Subcutaneous adipose tissue (tissue), 4 donors: ENCODE results near the gene MAPKAP1. TPM values are rescaled to one million over a fixed set of nuclear protein-coding genes. Genes with fewer than 3 reads are reported as not detected.

Experiments
- small RNA-seq: library from RNA; depleted of rRNA; stranded (forward); fragments of <200 nt; gene quantifications from one replicate; pipeline ENCODE3, GENCODE V24; 2016
- total RNA-seq, 4 donors: library from RNA; depleted of rRNA; stranded (reverse); fragments of >200 nt; gene quantifications; one replicate each; pipeline ENCODE4 v1.1.0, GENCODE V29; 2016
- TF ChIP-seq, protein P1 (sequence below): fragments of 450-650 bp; IDR thresholded peaks from one replicate; pipeline ENCODE4 v1.5.1; 2016; ENCODE audit warnings: low read depth, mild to moderate bottlenecking, control low read depth, antibody characterized with exemption, moderate library complexity

The MAPKAP1 gene
- total RNA-seq, 4 donors from 2014 or later: 64.4 to 146 (median 83.9) TPM

DNA sequence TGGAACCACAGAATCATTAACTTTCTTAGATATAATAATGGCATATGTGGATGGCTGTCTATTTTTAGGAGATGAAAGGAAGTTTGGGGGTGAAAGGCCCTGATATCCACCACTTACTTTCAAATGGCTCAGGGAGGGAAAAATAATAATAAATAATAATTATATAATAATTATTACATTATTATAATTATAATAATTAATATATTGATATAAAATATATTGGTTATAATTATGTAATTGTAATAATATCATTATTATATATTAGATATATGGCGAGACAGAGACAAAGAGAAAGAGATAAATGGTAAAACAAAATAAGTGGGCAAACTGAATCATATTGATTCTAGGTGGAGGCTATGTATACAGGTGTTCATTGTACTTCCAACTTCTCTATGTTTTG is 308.8 kb downstream of the MAPKAP1 start:
- TF ChIP-seq, protein P1, sequence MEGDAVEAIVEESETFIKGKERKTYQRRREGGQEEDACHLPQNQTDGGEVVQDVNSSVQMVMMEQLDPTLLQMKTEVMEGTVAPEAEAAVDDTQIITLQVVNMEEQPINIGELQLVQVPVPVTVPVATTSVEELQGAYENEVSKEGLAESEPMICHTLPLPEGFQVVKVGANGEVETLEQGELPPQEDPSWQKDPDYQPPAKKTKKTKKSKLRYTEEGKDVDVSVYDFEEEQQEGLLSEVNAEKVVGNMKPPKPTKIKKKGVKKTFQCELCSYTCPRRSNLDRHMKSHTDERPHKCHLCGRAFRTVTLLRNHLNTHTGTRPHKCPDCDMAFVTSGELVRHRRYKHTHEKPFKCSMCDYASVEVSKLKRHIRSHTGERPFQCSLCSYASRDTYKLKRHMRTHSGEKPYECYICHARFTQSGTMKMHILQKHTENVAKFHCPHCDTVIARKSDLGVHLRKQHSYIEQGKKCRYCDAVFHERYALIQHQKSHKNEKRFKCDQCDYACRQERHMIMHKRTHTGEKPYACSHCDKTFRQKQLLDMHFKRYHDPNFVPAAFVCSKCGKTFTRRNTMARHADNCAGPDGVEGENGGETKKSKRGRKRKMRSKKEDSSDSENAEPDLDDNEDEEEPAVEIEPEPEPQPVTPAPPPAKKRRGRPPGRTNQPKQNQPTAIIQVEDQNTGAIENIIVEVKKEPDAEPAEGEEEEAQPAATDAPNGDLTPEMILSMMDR: no peak

DNA sequence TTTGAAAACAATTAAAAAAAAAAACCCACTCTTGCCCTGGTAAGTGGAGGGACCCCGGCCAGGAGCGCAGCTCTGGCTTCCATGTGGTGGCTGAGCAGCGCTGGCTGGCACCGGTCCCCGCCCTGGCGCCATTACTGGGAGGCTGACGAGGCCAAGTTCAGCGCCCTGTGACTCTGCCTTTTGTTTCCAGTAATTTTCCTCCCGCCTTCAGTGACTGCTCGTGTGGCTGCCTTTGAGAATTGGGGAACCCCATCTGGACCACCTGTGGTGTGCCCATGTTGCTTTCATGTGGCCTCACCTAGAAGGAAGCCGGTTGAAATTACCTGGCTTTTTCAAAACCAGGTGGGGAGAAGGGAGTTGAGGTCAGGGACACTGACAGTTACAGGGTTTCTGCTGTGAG is 309.3 kb downstream of the MAPKAP1 start:
- TF ChIP-seq, protein P1: no peak

DNA sequence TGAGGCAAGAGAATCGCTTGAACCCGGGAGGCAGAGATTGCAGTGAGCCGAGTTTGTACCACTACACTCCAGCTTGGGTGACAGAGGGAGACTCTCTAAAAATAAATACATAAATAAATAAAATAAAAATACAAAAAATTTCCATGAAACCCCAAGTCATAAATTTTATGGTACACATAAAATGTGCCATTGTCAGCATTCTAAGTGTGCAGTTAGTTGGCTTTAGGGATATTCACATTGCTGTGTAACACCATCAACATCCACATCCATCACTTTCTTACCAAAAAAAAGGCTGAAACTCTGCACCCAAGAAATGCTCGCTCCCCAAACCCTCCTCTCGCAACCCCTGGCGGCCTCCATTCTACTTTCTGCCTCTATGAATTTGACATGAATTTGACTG is 310.2 kb downstream of the MAPKAP1 start:
- TF ChIP-seq, protein P1: no peak

DNA sequence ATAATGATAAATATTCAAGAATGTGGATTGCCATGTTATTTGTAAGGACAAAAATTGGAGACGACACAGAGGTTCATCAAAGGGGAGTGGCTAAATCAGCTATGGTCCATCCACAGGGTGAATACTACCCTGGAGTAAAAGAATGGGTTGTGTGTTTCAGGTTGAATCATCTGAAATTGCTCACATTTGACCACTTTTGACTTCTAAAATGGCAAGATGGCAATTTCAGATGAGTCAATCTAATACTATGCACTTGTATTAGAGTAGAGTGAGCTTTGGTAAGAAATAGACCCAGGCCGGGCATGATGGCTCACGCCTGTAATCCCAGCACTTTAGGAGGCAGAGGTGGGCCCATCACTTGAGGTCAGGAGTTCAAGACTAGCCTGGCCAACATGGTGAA is 313.6 kb downstream of the MAPKAP1 start:
- TF ChIP-seq, protein P1: no peak

DNA sequence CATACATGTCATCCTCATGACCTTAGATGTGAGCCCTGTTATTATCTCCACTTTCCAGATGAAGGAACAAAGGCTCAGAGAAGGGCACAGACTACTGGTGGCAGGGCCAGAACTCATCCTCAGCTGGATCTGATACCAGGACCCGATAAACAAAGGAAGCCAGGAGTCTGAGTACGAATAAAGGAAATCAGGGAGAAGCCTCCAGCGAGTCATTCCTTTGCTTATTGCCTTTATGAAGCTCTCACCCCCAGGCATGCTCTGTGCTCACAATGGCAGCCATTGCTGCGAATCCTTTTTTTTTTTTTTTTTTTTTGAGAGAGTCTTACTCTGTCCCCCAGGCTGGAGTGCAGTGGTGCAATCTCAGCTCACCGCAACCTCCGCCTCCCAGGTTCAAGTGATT is 315.3 kb downstream of the MAPKAP1 start:
- TF ChIP-seq, protein P1: no peak

DNA sequence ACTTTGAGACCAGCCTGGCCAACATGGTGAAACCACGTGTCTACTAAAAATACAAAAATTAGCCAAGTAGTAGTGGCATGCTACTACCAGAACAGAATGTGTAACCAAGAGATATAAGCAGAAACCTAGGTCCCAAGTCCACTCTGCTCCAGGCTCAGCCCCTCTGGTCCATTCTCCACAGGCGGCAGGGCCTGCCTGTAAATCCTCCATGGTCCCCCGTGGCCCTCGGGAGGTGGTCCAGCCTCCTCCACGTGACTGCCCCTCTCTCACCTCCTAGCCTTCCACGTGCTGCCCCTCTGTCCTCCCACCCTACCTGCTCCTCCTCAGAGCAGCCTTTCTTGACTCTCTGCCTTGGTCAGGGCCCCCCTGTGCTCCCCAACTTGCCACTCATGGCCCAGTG is 318.0 kb downstream of the MAPKAP1 start:
- TF ChIP-seq, protein P1: no peak

DNA sequence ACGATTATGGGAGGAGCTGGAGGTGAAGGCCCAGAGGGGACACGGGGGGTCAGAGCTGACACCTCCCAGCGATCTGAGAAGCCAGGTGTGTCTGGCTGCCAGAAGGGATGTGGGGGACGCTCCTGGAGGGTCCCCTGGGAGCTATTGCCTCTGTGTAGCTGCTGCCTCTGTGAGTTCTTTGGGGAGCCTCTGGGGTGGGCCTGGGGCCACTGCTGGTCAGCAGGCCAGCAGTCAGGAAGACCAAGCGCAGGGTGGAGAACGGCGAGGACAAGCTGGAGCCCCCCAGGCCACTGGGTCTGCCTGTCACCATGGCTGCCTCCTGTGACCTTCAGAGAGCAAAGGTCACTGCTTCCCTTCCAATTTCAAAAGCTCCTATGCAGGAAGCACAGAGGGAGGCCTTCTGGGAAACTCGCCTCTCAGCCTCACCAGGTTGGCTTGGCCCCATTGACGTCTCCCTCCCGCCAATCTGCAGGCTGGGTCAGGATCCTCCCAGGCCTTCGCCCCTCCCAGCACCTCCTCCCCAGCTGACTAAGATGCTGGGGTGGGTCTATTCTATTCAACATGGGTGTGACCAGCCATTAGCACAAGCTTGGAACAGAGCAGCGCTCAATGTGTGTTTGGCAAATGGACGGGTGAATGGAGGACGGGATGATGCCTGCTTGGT is 319.0 kb downstream of the MAPKAP1 start:
- TF ChIP-seq, protein P1: no peak

Small RNAs within 50 kb of the gene (small RNA-seq; reads per million reads assigned to genes)
- not detected for gene RF00017

Other genes starting within 250 kb of the MAPKAP1 start
- 10 to 100 TPM; 29.7 to 44.9 (median 35.4) TPM for gene PBX3, start 40.2 kb upstream of the MAPKAP1 start, total RNA-seq